GM08714 (cell line): ENCODE data around the gene ARHGEF16.

Experiments used
- H3K4me3 ChIP-seq: fragments of 200-500 bp; sonication (Bioruptor generic); 2 replicates; pipeline ENCODE4 v1.5.1; 2014; ENCODE audit warnings: mild to moderate bottlenecking, low read length, inconsistent platforms
- ZNF274 ChIP-seq: IDR thresholded peaks from 2 replicates; pipeline ENCODE4 v1.6.1; 2012; ENCODE audit warnings: mild to moderate bottlenecking, low read depth, low read length

ARHGEF16 gene

GRCh38 chr1:3494321-3495308 is 40.1 kb downstream of the ARHGEF16 start:
- no peak for TF ChIP-seq ZNF274
- no peak overlapping the region for H3K4me3 ChIP-seq

GRCh38 chr1:3495776-3496745 is 41.6 kb downstream of the ARHGEF16 start:
- H3K4me3 ChIP-seq: no peak overlapping the region
- no peak for TF ChIP-seq ZNF274

- TF ChIP-seq ZNF274: no peak
- no peak overlapping the region for H3K4me3 ChIP-seq
Observed at GRCh38 chr1:3496916-3497315, 42.5 kb downstream of the ARHGEF16 start.

- no peak for TF ChIP-seq ZNF274
- no peak overlapping the region for H3K4me3 ChIP-seq
Observed at GRCh38 chr1:3497521-3497920, 43.1 kb downstream of the ARHGEF16 start.

GRCh38 chr1:3498246-3498930 is 43.9 kb downstream of the ARHGEF16 start:
- no peak for TF ChIP-seq ZNF274
- H3K4me3 ChIP-seq: no peak overlapping the region

- H3K4me3 ChIP-seq: no peak overlapping the region
- TF ChIP-seq ZNF274: no peak
Observed at GRCh38 chr1:3498986-3499385, 44.5 kb downstream of the ARHGEF16 start.

GRCh38 chr1:3499611-3500010 is 45.1 kb downstream of the ARHGEF16 start:
- H3K4me3 ChIP-seq: no peak overlapping the region
- no peak for TF ChIP-seq ZNF274

GRCh38 chr1:3500265-3500835 is 45.9 kb downstream of the ARHGEF16 start:
- TF ChIP-seq ZNF274: no peak
- H3K4me3 ChIP-seq: no peak overlapping the region

- H3K4me3 ChIP-seq: no peak overlapping the region
- no peak for TF ChIP-seq ZNF274
Observed at GRCh38 chr1:3501437-3501836, 47.0 kb downstream of the ARHGEF16 start.

- no peak for TF ChIP-seq ZNF274
- H3K4me3 ChIP-seq: no peak overlapping the region
Observed at GRCh38 chr1:3501856-3502640, 47.6 kb downstream of the ARHGEF16 start.

GRCh38 chr1:3502641-3503524 is 48.4 kb downstream of the ARHGEF16 start:
- H3K4me3 ChIP-seq: no peak overlapping the region
- TF ChIP-seq ZNF274: no peak

- H3K4me3 ChIP-seq: no peak overlapping the region
- no peak for TF ChIP-seq ZNF274
Observed at GRCh38 chr1:3503525-3503886, 49.0 kb downstream of the ARHGEF16 start.
